GM18498 (cell line): ENCODE measurements around the gene ABCA1.
"Not testable (repeated sequence)": the region's sequence is repeated elsewhere in the genome, so short reads cannot be mapped to it uniquely, and the experiment has no call there.

Source experiments
- ATAC-seq: cut with Tn5 transposase; IDR thresholded peaks from one replicate; pipeline ENCODE4 v1.9.1; 2021; ENCODE audit warnings: mild to moderate bottlenecking, moderate library complexity; ENCODE audit not compliant: unreplicated experiment

ABCA1 gene

GRCh38 chr9:104927912-104928740 lies at the start of gene ABCA1:
Gene ABCA1, minus strand, starts transcription at chr9:104928155. Its CDS starts 24,476 bp downstream, at chr9:104903679.
- ATAC-seq, result peak; percentile 40

GRCh38 chr9:104977580-104977979 lies 49.6 kb upstream of the ABCA1 start:
- ATAC-seq, result no peak

GRCh38 chr9:104977168-104977567 lies 49.2 kb upstream of the ABCA1 start:
- ATAC-seq, result no peak

GRCh38 chr9:104975966-104976595 lies 48.1 kb upstream of the ABCA1 start:
- ATAC-seq, result not testable (repeated sequence)

GRCh38 chr9:104974053-104974962 lies 46.4 kb upstream of the ABCA1 start:
- ATAC-seq, result no peak

GRCh38 chr9:104972242-104972866 lies 44.4 kb upstream of the ABCA1 start:
- no peak for ATAC-seq

- no peak for ATAC-seq
Observed at GRCh38 chr9:104971511-104971910, 43.6 kb upstream of the ABCA1 start.

- ATAC-seq, result no peak
Observed at GRCh38 chr9:104970271-104970987, 42.5 kb upstream of the ABCA1 start.

GRCh38 chr9:104969116-104969515 lies 41.2 kb upstream of the ABCA1 start:
- ATAC-seq, result no peak

GRCh38 chr9:104968025-104968982 lies 40.3 kb upstream of the ABCA1 start:
- peak; percentile 99 for ATAC-seq

- ATAC-seq, result no peak
Observed at GRCh38 chr9:104963076-104963475, 35.1 kb upstream of the ABCA1 start.

- ATAC-seq, result no peak
Observed at GRCh38 chr9:104961701-104962359, 33.9 kb upstream of the ABCA1 start.

- ATAC-seq, result no peak
Observed at GRCh38 chr9:104961238-104961637, 33.3 kb upstream of the ABCA1 start.

GRCh38 chr9:104960662-104961061 lies 32.7 kb upstream of the ABCA1 start:
- ATAC-seq, result no peak

GRCh38 chr9:104958751-104959150 lies 30.8 kb upstream of the ABCA1 start:
- no peak for ATAC-seq

GRCh38 chr9:104958006-104958405 lies 30.1 kb upstream of the ABCA1 start:
- ATAC-seq, result not testable (repeated sequence)

- no peak for ATAC-seq
Observed at GRCh38 chr9:104951487-104951886, 23.5 kb upstream of the ABCA1 start.

- no peak for ATAC-seq
Observed at GRCh38 chr9:104950838-104951237, 22.9 kb upstream of the ABCA1 start.
